NCI-H1048 (cell line): ENCODE measurements around the gene PFDN2.
A peak's percentile ranks its signal among the peaks of the same experiment; 100 is the strongest.

Experiments used
- DNase-seq: peaks from one replicate; lab custom pipeline; 2025; lab: John Stamatoyannopoulos, UW

The PFDN2 gene, protein sequence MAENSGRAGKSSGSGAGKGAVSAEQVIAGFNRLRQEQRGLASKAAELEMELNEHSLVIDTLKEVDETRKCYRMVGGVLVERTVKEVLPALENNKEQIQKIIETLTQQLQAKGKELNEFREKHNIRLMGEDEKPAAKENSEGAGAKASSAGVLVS

DNA sequence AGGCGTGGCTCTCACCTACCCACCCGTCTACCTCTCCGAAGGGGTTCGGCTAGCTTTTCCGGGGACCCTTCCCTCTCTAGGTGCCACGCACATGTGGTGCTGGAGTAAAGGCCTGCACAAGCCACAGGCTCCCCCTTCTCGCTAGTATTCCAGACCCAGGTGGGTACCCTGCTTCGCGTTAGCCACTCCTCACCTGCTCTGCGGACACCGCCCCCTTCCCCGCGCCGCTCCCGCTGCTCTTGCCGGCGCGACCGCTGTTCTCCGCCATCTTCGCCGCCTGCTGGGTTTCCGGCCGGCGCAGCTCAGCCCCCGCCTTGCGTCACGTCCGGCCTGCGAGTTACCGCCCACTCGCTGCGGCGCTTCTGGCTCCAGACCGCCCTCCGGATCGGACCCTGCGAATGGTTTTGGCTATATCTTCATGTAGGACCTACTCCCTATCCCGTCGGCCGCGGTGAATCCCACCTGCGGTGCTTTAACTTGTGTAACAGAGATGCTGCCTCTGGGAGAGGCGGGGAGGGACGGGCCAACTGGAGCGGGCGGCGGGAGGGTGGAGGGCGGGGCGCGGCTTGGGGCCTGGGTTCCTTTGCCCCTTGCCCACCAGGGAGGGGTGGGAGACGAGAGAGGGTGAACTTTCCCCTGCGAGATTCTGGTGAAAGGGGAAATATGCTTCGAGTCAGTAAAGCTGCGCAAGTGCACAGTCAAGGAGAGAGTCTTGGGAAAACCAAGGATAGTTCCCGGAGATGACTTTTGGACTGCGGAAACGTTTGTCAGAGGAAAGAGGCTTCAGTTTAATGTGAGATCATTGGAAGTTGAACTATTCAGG is at the start of gene PFDN2, which contains the start of gene NIT1:
Gene PFDN2, minus strand, starts transcription at position 279 of the 823 bp plus-strand sequence. Its CDS starts 11 bp downstream, at position 268.
Gene NIT1, plus strand, starts transcription at position 347 of the 823 bp plus-strand sequence. Its CDS starts 72 bp downstream, at position 419.
- peak; percentile 74 for DNase-seq

DNA sequence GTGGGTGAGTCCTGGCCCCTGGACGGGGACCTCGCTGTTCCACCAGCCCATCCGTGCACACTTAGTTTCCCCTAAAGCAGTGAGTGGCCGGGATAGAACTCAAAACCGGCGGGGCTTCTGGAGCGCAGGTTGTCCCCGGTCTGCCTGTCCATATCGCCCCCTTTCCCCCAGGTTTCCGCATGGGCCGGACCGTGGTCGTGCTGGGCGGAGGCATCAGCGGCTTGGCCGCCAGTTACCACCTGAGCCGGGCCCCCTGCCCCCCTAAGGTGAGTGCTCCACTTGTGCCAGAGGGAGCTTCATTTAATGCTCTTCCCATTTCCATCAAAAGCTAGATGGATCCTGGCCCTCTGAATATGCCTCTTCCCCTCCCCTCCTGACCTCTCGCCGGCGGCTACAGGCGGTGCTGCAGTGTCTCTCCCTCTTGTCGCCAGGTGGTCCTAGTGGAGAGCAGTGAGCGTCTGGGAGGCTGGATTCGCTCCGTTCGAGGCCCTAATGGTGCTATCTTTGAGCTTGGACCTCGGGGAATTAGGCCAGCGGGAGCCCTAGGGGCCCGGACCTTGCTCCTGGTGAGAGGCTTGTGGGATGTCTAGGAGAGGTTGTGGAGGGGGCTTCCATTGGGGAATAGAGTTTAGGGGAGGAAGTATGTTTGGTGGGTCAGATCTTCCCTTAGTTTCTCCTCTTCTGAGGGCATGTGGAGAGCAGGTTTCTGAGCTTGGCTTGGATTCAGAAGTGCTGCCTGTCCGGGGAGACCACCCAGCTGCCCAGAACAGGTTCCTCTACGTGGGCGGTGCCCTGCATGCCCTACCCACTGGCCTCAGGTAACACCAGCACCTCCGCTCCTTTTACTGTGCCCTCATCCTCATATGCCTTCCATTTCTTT is 49.1 kb upstream of the PFDN2 start:
- DNase-seq, result no peak

DNA sequence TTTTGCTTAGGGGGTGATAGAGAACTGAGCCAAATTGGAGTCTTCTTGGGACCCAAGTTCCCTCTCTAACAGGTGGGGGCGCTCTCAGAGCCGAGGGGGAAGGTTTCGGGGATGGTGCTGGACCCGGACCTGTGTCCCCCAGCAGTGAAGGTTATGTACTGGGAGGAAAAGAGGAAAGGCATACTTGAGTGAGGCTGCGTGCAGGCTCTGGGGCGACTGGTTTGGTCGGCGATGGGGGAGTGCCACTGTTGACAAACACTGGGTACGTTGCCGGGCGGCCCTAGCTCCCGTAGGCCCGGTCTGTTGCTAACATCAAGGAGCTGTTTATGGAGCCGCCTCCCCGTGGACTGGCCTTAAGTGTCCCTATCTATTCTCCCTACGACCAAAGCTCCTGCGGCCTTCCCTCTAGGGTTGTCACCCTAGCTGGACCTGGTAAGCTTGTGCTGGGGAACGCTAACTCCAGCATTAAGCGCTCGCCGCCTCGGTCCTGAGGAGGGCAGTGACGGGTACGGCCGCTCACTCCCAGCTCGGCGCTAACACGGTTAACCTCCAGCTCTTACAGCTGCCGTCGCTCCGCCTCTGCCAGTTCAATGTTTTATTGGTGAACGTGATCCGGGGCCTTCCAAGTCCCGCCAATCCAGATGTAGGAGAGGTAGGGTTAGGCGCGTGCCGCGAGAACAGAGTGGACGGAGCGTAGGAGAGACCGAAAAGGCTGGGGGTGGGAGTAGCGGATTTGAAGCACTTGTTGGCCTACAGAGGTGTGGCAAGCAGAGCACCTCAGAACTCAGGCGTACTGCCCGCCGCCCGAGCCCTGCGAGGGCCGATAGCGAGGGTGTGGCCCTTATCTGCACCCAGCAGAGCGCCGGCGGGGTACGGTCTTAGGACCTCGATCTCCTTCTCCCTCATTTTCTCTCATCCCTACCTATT is 48.2 kb upstream of the PFDN2 start, which contains the start of gene PPOX:
Gene PPOX, plus strand, starts transcription at position 685 of the 927 bp plus-strand sequence. CDS start 422 bp downstream, outside the sequence.
- peak; percentile 94 for DNase-seq

DNA sequence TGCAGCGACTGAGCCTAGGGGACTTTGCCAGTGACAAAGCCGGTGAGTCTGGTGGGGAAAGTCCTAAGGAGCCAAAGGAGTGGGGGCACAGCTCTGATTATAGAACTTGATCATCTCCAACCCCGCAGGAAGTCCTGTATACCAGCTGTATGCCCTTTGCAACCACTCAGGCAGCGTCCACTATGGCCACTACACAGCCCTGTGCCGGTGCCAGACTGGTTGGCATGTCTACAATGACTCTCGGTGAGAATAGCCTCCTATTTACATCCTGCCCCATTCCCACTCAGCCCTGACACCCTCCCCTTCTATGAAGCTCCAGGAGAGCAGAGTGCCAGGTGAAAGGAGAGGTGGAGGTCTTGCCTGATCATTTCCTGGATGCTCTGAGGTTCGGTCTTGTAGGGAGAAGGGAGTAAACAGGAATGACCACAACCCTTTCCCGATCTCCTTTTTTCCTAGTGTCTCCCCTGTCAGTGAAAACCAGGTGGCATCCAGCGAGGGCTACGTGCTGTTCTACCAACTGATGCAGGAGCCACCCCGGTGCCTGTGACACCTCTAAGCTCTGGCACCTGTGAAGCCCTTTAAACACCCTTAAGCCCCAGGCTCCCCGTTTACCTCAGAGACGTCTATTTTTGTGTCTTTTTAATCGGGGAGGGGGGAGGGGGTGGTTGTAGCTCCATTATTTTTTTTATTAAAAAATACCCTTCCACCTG is 47.2 kb upstream of the PFDN2 start:
- no peak for DNase-seq

DNA sequence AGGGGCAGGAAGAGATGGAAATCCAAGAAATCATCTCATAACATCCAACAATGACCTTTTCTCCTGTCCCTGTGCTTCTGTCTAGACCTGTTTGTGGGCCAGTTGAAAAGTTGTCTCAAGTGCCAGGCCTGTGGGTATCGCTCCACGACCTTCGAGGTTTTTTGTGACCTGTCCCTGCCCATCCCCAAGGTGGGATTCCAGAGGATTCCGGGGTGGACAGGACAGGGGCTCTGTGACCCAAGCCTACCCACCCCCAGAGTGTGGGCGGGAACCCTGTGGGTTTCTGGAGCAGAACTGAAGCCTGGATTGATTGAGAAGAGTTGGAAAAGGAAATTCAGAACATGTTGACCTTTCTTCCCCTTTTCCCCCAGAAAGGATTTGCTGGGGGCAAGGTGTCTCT is 46.0 kb upstream of the PFDN2 start:
- no peak for DNase-seq

DNA sequence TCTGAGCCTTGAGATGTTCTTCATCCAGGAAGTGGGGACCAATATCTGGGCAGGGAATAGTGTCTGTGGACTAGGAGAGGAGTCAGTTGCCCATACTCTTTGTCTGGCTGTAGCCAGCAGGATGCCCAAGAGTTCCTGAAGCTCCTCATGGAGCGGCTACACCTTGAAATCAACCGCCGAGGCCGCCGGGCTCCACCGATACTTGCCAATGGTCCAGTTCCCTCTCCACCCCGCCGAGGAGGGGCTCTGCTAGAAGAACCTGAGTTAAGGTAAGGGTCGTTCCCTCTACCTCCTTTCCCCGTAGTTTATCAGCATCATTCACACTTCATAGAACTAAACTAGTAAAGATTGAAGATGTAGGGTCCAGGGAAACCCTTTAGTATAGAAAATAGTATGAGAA is 45.0 kb upstream of the PFDN2 start:
- no peak for DNase-seq

DNA sequence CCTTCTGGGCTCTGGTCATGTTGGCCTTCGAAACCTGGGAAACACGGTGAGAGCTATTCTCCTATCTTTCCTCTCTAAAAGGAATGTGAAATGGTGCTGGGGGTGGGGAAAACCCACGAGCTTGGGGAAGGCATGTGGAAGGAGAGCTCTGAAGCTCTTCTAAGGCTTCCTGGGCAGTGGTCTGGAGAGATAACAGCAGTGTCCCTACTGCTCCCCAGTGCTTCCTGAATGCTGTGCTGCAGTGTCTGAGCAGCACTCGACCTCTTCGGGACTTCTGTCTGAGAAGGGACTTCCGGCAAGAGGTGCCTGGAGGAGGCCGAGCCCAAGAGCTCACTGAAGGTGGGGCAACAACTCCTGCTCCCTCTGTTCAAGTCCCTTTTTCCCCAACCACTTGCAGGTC is 44.2 kb upstream of the PFDN2 start:
- no peak for DNase-seq

DNA sequence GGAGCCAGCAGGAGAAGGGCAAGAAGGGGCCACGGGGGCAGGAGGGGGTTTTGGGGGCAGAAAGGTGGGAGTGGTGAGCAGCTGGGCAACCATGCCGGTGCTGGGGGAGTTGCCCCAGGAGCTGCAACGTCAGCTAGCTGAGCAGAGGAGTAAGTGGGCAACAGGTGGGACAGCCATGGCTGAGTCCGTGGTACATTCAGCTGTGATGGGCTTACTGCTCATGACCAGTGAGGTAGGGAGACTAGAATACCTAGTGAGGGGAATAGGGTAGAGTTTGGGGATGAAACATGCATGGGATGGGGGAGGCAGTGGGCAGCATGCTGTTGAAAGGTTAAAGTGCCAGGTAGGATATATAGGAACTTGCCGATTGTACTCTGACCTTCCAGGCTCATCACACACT is 43.8 kb upstream of the PFDN2 start:
- DNase-seq, result no peak

DNA sequence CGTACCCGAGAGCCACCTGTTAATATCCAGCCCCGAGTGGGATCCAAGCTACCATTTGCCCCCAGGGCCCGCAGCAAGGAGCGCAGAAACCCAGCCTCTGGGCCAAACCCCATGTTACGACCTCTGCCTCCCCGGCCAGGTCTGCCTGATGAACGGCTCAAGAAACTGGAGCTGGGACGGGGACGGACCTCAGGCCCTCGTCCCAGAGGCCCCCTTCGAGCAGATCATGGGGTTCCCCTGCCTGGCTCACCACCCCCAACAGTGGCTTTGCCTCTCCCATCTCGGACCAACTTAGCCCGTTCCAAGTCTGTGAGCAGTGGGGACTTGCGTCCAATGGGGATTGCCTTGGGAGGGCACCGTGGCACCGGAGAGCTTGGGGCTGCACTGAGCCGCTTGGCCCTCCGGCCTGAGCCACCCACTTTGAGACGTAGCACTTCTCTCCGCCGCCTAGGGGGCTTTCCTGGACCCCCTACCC is 42.9 kb upstream of the PFDN2 start:
- no peak for DNase-seq

DNA sequence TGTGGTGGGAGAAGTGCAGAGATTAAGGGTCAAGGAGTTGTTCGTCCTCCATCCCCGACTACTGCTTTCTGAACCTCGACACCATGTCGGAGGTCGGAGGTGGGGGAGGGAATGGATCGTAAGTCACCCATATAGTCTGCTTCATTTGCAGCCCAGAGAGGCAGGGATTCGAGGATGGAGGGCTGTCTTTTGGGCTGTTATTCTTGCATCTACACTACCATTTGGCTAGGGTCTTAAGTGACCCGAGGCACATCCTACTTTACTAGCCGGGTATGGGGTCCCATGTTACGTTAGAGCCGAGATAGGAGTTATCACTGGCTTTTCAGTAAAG is 42.0 kb upstream of the PFDN2 start:
- DNase-seq, result no peak

DNA sequence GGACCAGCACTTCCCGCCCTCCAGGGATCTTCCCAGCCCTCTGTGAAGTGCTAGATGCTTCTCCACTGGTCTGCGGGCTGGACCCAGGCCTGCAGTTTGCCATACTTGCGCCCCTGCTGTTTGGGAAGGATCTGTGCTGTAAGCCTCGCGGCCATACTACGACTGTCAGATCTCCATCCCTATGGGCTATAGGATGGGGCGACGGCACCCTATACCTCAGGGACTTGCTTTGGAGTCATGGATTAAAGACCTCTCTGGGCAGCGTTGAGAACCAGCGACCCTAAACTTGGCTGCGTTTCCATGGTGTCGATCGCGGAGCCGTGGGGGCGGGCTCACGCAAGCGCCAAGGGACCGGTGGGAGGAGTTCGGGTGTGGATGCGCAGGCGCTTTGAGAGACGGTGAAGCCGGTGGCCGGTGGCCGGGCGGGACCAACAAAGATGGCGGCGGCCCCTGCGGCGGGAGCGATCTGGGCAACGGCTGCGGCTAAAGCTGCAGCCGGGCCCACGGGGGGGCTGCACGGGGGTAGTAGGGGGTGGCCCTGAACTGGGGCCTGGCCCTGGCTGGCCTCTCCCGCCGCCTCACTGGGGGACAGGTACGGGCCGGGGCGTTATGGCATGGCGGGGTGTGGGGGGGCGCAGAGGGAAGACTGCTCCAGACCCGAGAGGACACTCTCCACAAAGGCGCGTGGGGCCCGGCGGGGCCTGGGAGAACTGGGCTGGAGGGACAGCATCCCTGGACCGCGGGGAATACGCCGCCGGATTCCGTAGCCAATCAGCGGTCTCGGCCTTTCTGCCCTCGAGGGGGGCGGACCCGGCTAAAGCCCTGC is 41.5 kb upstream of the PFDN2 start, which contains the start of gene USP21:
Gene USP21, plus strand, starts transcription at position 414 of the 826 bp plus-strand sequence. CDS start 1,141 bp downstream, outside the sequence.
- DNase-seq, result peak; percentile 85

DNA sequence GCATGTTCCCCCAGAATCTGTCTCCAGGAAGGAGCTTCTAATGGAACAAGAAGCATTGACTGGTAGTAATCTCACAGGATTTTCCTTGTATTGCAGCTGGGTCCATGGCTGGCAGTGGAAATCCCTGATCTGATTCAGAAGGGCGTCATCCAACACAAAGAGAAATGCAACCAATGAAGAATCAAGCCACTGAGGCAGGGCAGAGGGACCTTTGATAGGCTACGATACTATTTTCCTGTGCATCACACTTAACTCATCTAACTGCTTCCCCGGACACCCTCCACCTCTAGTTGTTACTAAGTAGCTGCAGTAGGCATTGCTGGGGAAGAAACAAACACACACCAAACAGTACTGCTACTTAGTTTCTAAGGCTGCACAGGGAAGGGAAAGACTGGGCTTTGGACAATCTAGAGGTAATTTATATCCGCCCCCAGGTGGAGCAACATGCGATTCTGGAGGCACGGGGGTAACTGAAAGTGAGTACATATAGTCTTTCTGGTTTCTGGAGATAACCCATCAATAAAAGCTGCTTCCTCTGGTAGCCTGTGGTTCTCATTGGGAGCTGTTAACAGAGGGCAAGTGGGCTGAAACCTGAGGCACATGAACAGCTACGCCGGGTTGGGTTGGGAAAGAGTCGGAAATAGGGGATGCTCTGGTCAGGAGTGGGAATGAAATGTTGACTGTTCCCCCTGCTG is 40.6 kb upstream of the PFDN2 start:
- DNase-seq, result no peak

DNA sequence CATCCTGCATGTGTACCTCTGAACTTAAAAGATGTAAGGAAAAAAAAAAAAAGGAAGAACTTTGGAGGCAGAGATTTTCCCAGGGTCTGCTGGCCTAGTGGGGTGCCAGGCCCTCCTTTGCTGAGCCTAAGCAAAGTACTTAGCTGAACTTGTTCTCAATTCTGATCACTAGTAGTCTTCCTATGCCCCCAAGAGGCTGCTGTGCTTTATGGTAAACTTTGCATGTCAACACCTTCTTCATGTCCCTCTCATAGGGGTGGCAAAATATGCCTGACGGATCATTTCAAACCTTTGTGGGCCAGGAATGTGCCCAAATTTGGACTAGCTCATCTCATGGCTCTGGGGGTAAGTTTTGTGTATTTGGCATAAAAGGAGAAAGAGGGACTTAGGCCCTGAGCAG is 40.0 kb upstream of the PFDN2 start:
- DNase-seq, result no peak

DNA sequence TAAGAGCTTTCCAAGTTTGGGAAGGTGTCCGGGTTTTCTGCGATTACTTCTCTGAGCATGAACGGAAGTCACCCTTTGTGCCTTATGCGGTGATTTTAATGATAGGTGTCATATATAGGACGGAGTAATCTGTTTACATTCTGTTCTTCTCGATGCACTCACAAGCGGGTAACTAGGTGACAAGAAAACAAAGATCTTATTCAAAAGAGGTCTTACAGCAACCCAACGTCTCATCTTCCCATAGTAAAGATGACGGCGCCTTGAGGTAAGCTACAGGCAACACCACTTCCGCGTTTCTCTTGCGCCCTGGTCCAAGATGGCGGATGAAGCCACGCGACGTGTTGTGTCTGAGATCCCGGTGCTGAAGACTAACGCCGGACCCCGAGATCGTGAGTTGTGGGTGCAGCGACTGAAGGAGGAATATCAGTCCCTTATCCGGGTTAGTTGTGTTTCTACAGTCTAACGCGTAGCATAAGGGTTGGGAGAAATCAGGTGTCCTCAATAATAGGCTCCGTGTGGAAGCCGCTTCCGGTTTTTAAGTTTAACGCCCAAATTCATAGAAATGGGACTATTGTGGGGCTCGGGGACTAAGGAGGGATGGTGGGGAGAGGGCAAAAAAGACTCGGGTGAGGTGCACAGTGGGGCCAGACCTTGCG is 36.0 kb upstream of the PFDN2 start, which contains the start of gene UFC1:
Gene UFC1, plus strand, starts transcription at position 297 of the 656 bp plus-strand sequence. Its CDS starts 20 bp downstream, at position 317.
- DNase-seq, result peak; percentile 94

DNA sequence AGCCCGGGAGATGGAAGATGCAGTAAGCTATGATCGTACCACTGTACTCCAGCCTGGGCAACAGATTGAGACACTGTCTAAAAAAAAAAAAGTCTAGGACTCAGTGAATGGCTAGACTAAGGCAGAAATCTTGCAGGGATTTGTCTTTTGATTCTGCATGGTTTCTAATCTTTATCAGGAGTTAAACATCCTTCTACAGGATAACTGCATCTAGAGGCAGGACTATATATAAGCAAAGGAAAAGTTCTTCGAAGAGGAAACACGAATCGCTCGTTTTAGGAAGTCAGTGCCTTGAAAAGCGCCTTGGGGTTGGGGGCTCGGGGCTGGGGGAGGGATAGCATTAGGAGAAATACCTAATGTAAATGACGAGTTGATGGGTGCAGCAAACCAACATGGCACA is 35.3 kb upstream of the PFDN2 start:
- DNase-seq, result no peak

DNA sequence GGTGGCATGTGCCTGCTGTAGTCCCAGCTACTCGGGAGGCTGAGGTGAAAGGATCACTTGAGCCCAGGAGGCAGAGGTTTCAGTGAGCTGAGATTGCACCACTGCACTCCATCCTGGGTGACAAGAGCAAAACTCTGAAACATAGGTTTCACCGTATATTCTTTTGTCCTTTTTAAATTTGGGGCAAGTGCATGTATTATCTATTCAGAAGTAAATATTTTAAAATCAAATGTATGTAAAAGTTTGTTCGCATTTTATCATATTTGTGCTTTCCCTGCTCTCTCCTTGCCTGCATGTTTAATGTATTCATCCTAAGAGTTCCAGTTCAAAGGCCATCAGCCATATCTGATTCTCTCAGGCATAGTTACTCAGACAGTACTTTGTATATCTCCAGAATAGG is 28.0 kb upstream of the PFDN2 start:
- no peak for DNase-seq

DNA sequence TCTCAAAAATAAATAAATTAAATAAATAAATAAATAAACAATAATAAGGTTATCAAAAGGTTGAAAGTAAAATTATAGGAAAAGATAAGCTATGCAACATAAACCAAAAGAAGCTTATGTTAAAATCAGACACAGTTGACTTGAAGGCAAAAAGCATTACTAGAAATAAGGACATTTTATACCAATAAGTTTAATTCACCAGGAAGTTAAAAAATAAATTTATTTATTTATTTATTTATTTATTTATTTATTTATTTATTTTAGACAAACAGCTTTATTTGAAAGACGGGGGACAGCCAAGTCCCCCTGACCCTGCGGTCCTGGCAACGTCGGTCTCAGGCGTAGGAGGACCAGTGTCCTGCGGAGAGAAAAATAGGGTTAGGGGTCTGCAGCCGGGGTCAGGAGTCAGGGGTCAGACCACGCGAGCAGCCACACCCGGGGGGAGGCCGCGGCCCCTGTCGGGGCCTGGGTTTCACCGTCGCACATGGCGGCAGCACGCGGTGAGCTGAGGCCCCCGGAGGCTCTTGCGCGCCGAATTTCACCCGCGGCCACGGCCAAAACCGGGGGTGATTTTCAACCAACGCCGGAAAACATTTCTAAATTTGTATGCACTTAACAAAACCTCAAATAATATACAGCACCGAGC is 23.0 kb upstream of the PFDN2 start:
- DNase-seq, result no peak

DNA sequence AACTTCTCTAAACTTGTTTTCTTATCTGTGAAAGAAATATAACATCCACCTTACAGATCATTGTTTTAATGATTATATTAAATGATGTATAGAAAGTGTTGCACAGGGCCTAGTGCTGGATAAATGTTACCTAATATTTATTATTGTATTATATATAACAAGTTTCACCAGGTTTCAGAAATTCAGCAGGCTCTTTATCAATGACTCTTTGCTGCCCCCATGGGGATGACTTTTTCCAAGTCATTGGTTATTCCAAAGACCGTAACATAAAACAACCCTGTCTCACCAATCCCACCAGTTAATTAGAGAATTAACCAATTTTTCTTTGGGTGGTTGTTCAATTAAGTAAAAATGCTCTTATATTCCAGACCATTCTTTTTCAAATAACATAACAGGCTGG is 21.9 kb upstream of the PFDN2 start:
- DNase-seq, result no peak
